HG03175 (cell line): ENCODE data around the gene LIF.
"Not testable (repeated sequence)": the region's sequence is repeated elsewhere in the genome, so short reads cannot be mapped to it uniquely, and the experiment has no call there.

ENCODE experiments used
- ATAC-seq: cut with Tn5 transposase; IDR thresholded peaks from one replicate; pipeline ENCODE4 v1.9.1; 2021; ENCODE audit warnings: mild to moderate bottlenecking, moderate library complexity; ENCODE audit not compliant: unreplicated experiment

Gene LIF

DNA sequence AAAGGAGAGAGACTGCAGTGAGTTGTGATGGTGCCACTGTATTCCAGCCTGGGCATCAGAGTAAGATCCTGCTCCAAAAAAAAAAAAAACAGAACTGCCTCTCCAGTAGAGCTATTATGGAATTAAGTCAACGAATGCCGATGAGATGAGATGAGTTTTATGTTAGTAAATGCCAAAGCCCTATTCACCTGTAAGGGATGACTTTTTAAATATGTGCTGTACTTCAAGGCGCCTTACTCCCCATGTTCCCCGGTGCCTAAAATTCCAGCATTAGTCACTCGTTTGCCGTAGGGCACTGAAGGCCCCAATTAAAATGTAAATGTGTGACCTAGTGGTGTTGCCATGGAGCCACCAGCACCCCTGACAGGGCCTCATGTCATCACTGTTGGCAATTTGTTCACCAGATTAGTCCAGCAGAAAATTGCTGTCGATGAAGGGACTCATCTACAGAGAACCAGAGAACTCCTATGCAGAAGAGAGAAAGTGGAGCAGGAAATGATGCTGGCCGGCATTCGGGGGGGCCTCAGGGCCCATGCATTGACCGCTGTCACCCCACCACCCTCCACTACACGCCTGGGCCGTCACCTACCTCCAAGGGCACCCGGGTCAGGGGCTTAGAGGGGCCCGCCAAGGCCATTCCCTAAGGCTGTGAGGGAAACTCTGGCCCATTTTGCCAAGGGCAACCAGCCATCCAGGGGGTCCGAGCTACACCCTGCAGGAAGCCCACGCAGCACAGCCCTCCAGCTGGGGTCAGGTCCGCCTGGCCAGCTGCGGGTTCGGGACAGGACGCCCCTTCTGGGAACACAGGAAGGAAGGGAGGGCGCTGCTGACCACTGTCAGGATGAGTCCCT, 17.8 kb downstream of the LIF start:
- ATAC-seq, result no peak

DNA sequence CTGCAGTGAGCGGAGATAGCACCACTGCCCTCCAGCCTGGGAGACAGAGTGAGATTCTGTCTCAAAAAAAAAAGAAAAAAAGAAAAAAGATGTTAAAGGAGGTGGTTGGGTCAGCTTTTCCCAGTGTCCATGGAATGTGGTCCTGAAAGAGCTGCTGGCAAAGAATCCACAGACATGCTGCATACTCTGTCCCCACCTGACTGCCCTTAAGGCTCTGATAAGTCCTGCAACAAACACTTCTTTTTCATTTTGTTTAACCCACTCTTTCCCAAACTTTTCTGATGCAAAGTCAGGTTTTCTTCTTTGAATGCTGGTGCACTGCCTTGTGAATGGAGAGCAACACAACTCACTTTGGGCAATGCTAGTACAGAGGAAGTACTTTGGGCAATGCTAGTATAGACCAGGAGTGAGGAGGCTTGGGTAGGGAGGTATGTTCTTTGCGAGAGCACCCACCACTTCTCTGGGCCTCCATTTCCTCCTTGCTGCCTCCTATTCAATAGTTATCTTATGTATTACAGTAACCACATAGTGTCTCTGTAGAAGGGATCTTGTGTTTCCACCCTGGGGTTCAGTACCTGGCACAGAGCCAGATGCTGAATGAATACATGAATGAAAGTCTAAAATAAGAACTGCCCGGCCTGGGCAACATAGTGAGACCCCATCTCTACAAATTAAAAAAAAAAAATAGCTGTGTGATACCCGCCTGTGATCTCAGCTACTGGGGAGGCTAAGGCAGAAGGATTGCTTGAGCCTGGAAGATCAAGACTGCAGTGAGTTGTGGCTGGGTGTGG, 18.9 kb downstream of the LIF start:
- no peak for ATAC-seq

DNA sequence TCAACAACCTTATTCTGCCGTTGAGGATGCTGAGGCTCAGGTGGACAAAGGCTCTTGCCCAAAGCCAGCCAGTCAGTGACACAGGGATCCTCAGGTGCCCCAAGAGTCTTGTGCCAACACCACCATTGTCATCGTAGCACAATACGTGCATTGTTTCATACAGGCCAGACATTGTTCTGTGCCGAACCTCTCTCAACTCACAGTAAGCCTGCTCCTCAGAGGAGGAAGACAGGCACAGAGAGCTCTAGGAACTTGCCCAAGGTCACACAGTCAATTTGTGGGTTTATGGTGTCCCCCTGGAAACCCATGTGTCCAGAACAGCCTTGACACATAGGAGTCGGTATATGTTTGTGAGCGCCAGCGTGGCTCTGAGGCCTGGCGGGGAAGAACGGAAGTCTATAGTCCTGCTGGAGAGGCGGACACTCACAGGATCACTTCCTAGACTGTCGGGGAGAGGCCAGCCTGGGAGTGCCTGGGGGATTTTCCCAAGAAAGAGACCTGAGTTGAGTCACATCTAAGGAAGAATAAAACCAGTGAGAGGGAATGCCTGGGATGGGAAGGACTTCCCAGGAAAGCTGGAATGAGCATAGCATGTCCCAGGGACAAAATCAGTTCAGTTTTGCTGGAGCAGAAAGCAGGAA, 20.2 kb downstream of the LIF start:
- ATAC-seq, result no peak

DNA sequence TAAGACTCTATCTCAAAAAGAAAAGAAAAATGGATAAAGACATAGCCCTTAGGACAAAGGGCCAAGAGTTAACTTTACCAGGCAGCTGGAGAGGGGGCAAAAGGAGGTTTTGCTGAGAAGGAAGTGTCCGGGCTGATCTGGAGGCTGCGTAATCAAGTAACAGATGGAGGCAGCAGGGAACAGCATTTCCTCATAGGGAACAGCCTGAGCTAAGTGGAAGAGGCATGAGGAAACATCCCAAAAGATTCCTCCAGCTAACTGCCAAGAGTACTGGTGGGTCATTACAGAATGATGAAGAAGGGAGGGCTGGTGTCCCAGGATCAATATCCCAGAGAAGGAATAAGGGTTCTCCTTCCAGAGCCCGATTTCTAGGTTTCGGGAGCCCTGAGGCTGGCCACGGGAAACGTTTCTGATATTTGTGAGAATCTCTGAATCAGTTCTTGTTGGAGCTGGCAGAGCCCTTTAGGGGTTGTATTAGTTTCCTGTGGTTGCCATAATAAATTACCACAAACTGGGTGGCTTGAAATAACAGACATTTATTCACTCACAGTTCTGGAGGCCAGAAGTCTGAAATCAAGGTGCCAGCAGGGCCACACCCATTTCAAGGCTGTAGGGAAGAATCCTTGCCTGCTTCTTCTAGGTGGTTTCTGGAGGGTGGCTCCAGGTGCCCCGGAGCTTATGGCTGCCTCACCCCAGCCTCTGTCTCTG, 21.2 kb downstream of the LIF start:
- ATAC-seq, result no peak

DNA sequence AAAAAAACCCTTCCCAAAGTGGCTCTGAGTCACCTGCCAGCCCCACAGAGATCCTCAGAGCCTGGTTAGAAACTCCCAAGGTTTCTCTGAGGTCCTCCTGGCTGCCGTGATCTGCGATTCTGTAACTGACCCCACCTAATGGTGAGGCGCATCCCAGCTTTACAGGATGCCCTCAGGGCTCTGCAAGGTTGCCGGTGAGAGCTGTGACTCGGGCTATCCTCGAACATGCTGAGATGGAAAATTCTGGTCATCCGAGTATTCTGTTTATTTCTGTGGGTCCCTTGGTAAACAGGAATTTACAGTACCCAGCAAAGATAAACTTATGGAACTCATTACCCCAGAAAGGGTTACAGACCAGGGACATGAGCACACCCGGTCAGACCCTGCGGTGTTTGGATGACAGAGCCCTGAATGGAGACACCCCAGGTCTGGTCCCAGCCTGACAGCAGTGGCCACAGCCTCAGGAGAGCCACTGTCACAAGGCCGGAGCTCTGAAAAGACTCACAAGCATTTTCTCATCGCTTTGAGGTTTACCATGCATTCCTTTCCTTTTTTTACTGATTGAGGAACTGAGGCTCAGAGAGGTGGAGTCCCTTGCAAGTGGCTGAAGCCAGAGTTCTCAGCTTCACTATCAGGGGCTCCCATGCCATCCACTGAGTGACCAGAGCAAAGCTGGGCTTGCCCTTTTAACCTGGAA, 22.2 kb downstream of the LIF start:
- ATAC-seq, result no peak

DNA sequence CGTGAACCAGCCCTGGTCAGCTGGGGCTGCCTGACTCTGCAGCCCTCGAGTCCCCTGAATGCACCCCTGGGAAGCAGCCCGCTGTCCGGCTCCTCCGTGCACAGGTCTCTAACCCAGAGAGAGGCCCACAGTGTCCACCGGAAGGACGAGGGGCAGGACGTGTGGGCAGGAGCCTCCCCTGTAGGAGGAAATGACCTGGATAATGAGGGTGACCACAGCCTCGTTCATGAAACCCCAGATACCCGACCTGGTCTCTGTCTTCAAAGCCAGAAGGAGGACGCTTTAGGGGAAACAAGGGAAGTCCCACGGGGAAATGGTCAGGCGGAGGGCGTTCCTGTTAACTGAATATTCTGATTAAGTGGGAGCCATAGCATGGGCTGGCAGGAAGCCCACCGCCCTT, 23.3 kb downstream of the LIF start:
- no peak for ATAC-seq

DNA sequence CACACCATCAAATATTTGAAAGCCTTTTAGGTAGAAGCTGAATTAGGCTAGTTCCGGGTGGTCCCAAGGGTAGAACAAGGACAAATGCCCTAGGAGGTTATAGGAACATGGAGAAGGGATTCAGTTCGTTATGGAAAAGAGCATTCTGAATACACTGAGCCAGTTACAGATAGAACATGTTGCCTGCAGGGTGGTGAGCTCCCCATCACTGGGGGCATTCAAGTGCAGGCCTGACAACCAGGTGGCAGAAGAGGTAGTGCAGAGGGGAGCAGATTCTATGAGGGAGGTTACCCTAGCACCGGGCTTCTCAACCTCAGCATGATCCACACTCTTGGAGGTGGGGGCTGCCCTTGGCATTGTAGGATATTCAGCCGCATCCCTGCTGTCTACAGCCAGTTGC, 24.2 kb downstream of the LIF start:
- ATAC-seq, result no peak

DNA sequence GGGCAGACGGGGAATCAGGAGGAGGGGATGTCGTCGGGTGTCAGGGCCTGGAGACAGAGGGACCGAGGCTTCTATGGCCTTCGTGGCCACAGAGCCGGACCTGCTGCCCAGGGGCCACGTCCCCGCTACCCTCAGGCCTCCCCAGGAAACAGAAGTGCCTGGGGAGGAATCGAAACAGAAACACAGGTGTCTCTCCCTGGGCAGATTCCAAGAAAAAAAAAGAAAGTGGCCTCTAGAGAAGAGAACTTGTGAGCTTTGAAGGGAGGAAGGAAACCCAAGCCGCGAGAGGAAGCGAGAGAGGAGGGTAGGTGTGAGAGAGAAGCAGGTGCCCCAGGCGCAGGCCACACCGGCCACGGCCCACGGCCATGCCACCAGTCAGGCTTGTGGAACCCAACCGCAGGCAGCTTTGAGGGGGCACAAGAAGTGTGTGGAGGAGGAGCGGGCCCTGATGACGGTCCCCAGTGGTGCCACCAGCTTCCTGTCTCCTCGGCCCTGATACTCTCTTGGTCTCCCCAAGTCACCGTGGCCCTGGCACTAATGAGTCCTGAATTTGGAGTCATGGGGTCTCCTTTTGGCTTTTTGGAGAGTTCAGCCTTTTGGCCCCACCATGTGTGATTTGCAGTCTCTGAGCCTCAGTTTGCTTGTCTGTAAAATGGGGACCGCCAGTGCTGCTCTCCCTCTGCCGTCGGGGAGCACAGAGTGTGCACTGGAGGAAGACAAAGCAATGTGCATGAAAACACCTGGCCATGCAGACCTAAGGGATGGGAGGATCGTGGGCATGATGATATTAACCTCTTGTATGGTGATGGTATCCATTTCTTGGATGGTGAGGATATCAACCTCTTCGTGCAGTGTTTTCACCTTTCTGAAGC, 25.2 kb downstream of the LIF start:
- no peak for ATAC-seq

DNA sequence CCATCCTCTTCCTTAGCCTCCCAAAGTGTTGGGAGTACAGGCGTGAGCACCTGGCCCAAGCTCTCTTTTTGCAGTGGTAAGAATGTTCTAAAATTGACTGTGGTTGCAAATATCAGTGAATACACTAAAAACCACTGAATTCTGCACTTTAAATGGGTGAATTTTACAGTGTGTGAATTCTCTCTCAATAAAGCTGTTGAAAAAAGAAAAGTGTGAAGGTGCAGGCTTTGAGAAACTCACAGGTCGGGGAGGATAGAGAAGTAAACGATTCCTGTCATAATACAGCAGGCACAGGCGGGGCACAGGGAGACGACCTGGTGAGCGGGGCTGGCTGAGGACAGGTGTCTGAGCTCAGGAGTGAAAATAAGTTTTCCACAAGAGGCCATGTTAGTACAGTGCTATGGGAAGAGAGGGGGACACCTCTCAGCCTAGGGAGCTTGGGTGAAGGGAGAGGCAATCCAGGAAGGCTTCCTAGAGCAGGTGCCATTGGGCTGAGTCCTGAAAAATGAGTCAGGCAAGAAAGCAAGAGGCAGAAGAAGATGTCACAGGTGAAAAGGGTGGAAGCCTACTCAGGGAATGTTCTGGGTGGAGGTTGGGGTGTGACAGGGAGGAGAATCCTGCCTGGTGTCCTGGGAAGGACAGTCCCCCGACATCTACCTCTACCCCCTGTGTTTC, 26.1 kb downstream of the LIF start:
- ATAC-seq, result no peak

DNA sequence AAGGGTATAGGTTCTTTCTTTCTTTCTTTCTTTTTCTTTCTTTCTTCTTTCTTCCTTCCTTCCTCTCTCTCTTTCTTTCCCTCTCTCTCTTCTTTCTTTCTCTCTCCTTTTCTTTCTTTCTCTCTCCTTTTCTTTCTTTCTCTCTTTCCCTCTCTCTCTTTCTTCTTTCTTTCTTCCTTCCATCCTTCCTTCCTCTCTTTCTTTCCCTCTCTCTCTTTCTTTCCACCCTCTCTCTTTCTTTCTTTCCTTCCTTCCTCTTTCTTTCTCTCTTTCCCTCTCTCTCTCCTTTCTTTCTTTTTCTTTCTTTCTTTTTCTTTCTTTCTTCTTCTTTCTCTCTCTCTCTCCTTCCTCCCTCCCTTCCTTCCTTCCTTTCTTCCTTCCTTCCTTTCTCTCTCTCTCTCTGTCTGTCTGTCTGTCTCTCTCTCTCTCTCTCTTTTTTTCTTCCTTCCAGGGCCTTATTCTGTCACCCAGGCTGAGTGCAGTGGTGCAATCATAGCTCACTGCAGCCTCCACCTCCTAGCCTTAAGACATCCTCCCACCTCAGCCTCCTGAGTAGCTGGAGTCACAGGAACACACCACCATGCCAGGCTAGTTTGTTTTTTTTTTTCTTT, 26.8 kb downstream of the LIF start:
- no peak for ATAC-seq

DNA sequence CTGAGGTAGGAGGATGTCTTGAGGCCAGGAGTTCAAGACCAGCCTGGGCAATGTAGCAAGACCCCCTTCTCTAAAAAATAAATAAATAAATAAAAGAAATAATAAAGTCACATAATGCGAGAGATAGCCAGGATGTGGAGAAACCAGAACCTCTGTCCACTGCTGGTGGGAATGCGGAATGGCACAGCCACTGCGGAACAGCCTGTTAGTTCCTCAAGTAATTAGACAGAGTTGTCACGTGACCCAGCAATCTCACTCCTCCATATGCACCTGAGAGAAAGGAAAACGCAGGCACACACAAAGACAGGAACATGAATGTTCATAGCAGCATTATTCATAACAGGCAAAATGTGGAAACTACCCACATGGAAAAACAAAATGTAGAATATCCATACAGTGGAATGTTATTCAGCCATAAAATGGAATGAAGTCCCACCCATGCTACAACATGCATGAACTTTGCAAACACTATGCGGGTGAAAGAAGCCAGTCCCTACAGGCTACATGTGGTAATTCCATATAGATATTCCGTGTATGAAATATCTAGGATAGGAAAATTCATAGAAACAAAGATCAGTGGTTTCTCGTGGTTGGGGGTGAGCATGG, 27.4 kb downstream of the LIF start:
- ATAC-seq, result no peak

DNA sequence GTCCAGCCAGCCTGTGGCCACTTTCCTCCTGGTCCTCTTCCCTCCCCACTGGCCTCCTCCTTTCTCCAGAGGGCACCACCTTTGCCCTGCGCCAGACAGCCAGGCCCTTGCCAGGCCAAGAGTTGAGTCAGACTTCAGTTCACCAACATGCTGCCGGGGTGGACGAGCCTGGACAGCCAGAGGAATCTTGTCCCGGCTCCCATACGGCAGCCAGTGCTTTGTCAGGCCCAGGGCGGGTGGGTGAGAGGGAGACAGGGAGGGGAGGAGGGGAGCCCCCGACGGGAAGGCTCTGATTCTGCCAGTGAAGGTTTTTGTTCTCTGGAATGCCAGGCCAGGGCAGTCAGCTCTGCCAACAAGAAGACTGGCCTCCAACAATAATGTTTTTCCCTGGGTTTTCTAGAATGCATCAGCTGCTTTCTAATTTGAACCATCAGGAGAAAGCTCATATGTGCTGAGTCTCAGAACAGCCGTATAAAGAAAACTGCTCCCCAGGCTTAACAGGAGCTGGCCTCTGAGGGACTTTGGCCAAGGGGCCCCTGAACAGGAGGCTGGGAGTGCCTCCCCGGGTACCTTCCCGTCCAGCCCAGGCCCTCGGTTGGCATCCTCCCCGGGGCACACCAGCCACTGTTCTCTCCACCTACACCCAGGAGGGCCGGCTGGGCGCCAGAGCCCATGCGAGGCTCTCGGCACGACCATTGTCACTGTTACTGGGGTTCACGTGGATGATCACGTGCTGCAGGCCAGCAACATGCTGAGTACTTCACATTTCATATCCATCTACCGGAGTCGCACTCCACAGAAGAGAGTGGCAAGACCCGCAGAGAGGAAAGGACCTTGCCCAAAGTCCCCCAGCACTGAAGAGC, 28.6 kb downstream of the LIF start:
- no peak for ATAC-seq

DNA sequence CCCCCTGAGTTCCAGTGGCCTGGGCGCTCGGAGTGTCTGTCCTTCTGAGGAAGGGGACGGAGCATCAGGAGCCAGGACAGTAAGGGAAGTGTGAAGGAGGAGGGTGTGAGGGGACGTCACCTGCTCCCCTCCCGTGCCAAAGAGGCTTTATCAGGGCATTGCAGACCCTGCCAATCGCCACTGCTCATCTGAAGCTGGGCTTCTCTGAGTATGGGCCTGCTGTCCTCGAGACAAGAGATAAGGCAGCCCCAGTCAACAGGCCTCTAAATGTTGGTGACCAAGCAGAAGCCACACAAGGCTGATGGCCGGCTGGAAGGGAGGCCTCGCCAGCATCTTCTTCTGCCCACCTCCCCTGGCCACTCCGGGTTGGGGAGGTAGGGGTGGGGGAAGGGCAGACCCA, 29.8 kb downstream of the LIF start:
- no peak for ATAC-seq

DNA sequence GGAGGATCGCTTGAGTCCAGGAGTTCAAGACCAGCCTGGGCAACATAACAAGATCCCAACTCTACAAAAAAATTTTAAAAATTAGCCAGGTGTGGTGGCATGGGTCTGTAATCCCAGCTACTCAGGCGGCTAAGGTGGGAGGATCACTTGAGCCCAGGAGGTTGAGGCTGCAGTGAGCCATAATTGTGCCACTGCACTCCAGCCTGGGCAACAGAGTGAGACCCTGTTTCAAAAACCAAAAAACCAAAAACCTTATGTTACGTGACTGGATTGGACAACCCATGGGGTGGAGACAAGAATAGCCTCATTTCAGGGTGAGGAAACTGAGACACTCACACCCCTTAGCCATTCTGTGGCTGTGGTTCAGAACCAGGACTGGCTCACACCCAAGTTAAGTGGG, 30.3 kb downstream of the LIF start:
- not testable (repeated sequence) for ATAC-seq

DNA sequence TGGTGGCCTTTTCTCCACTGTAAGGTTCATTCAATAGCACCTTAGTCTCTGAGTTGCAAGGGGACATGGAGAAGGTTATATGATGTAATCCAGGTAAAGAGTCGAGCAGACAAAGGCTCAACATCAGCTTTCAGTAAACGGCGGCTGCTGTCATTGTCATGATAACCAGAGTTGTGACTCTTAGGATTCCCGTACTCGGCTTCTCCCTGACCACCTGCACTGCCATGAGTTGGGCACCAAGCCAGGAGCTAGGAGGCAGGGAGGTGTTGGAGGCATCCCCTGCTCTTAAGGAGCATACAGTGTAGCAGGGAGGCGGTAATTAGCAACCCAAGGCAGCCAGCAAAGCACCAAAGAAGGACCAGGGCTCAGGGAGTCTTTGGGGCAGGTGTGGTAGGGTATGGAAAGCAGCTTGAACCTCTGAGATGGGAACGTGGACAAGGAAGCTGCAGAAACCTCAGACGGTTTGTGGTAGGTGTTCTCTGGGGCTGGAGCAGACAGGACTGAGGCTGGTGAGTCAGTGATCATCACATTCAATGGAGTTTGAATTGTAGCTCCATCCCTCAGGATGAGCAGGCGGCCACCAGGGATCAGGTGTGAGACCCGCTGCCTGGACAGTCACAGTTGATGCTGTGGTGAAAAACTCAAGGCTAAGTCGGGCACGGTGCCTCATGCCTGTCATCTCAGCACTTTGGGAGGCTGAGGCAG, 31.7 kb downstream of the LIF start:
- no peak for ATAC-seq

DNA sequence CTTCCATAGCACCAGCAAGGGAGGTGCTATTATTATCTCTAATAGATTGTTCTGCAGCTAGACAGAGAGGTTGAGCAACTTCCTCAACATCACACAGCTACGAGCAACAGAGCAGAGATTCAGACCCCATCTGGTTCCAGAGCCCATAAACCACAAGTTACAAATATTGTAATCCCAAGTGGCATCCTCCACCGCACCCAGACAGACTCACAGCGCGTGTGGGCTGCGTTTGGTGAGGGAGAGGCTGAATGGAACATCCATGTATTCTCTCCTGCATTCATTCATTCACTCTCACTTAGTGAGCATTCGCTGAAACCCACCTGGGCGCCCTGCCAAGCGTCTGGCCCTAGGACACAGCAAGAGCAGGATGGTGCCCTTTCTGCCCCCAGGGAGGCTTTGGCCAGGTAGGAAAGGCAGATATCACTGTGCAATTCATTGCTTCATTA, 33.5 kb downstream of the LIF start:
- no peak for ATAC-seq
